ENCODE data around the gene VEPH1. TPM values are rescaled to one million over a fixed set of nuclear protein-coding genes. Genes with fewer than 3 reads are reported as not detected.

The VEPH1 gene
- total and polyA plus RNA-seq, 9 of the 15 experiments (the other 6 are each of a cell fraction or from before 2014, with no cell fraction given): 4.5 to 15.6 (median 5.8) TPM

- FAIRE-seq: no peak
- no TSS peak for BruUV-seq (replicated peaks)
- intact Hi-C loops (cut with micrococcal nuclease) (no loop called here), in situ Hi-C loops (cut with MboI) (no loop called here)
- Histone ChIP-seq H3K9me1 (ENCODE audit: control insufficient read depth, insufficient read depth, low read length) (no peaks in the 10 kb centered on the region), H3K79me2 (ENCODE audit: control insufficient read depth, insufficient read depth, low read length) (no peaks in the 10 kb centered on the region), H3K4me3 (no peak overlapping the region), H3K4me1 (replicated peaks in 1 of 2; ENCODE audit: control insufficient read depth in 2 of 2, insufficient read depth in 2 of 2, low read length in 2 of 2) (no peaks in the 10 kb centered on the region), H3K36me3 (ENCODE audit: control insufficient read depth, insufficient read depth, low read length) (no peaks in the 10 kb centered on the region), H3K9ac (ENCODE audit: insufficient read depth in 1 of 2, low read depth in 2 of 2, low read length in 2 of 2) (no peak overlapping the region), H3K27me3 (ENCODE audit: control insufficient read depth in 2 of 2, insufficient read depth in 2 of 2, low read length in 2 of 2) (no peaks in the 10 kb centered on the region; a peak in 1 of 5 replicates), H3K27ac (ENCODE audit: extremely low read depth, low read depth, low read length) (no peak overlapping the region), H3K4me2 (ENCODE audit: insufficient read depth, low read length) (no peak overlapping the region), H4K20me1 (replicated peaks; ENCODE audit: control insufficient read depth, insufficient read depth, low read length) (no peaks in the 10 kb centered on the region), H2AFZ (ENCODE audit: low read depth, low read length) (no peak overlapping the region), H3K9me3 (replicated peaks; ENCODE audit: control insufficient read depth, insufficient read depth, low read depth, low read length) (no peaks in the 10 kb centered on the region)
- ATAC-seq: no peak
- DNase-seq (ENCODE audit: extremely low read depth in 1 of 4, low spot score in 3 of 4): no peak
- ChIA-PET POLR2A (interaction anchor here (0.8 to 1.8 kb wide), 3 partner anchors 8 to 22 kb away, joined by 3 to 6 read pairs (median 4); no protein-coding TSS in a partner anchor), CTCF (ENCODE audit: low intra/inter-chr PET ratio) (interaction anchor here (0.7 kb wide), 1 partner anchor 1469 kb away, joined by 3 read pairs; no protein-coding TSS in a partner anchor)
- WGBS (ENCODE audit: insufficient coverage, low coverage, missing lambda C conversion rate): 2% methylated on average over 2 of the region's 2 CpGs
- no peak for TF ChIP-seq ZNF165 (CRISPR knock-in tag; IDR thresholded peaks at IDR 0.05; ENCODE audit: borderline replicate concordance)
- TF ChIP-seq ZNF395 (CRISPR knock-in tag; IDR thresholded peaks at IDR 0.05): no peak
- TF ChIP-seq ZBTB40 (IDR thresholded peaks at IDR 0.05): no peak
- TF ChIP-seq ZBTB40 (CRISPR knock-in tag; IDR thresholded peaks at IDR 0.05): no peak
- TF ChIP-seq FOXJ2 (tag; IDR thresholded peaks at IDR 0.05): no peak
- TF ChIP-seq EP400 (IDR thresholded peaks at IDR 0.05): no peak
- TF ChIP-seq CHD2 (IDR thresholded peaks at IDR 0.05; ENCODE audit: low read depth, low read length): no peak
- TF ChIP-seq ZNF408 (CRISPR knock-in tag; IDR thresholded peaks at IDR 0.05; ENCODE audit: low read depth): no peak
- TF ChIP-seq SPI1 (IDR thresholded peaks at IDR 0.05; ENCODE audit: borderline replicate concordance, low read depth, low read length): no peak
- no peak for TF ChIP-seq ZBTB8A (IDR thresholded peaks at IDR 0.05; ENCODE audit: partially characterized antibody)
- no peak for TF ChIP-seq HLTF (IDR thresholded peaks at IDR 0.05)
- TF ChIP-seq TCF7L2 (IDR thresholded peaks at IDR 0.05; ENCODE audit: low read depth, low read length): no peak
- no peak for TF ChIP-seq MAZ (CRISPR knock-in tag; conservative IDR thresholded peaks at IDR 0.05 in 1 of 2, IDR thresholded peaks at IDR 0.05 in 1 of 2)
Observed at GRCh38 chr3:157329551-157329950, 173.7 kb downstream of the VEPH1 start.
